SK-N-SH (cell line): Measurements from ENCODE around the gene MOCS3. TPM values are rescaled to one million over a fixed set of nuclear protein-coding genes. Genes with fewer than 3 reads are reported as not detected.

ENCODE experiments used
- CTCF ChIA-PET: fragments of 300-600, 350-600 bp; formaldehyde crosslinking; extraction: SDS; loops from one replicate; lab custom pipeline; 2021; lab: Yijun Ruan, JAX
- POLR2A ChIA-PET: fragments of 350-600 bp; sonication (Branson Sonifier 250); formaldehyde crosslinking; extraction: SDS; loops from one replicate; lab custom pipeline; 2020; ENCODE audit warnings: antibody characterized with exemption, inconsistent platforms; lab: Yijun Ruan, JAX
- DNase-seq: peaks from one replicate; pipeline ENCODE4 v3.0.0; 2012
- H2AFZ ChIP-seq: fragments of 200-600 bp; sonication (generic); 2 replicates; pipeline ENCODE4 v1.8.1; 2016; ENCODE audit warnings: antibody characterized with exemption, mild to moderate bottlenecking, low read depth
- H3F3A ChIP-seq: fragments of 200-600 bp; sonication (generic); replicated peaks from 2 replicates; pipeline ENCODE3; 2016; ENCODE audit warnings: antibody characterized with exemption, mild to moderate bottlenecking; ENCODE audit not compliant: insufficient read depth
- H3K27ac ChIP-seq, 2 experiments: fragments of 200-500 bp in 1 of 2; fragments of 200-600 bp in 1 of 2; sonication (Bioruptor generic) in 1 of 2; sonication (generic), shearing (Covaris generic) in 1 of 2; 2 replicates each; pipeline versions ENCODE4 v1.5.1 to v1.6.1; 2014 to 2016; ENCODE audit warnings: low read depth in 2 of 2, inconsistent platforms in 1 of 2, low read length in 1 of 2, mild to moderate bottlenecking in 1 of 2, mixed read lengths in 1 of 2
- H3K27me3 ChIP-seq: fragments of 200-600 bp; sonication (generic), shearing (Covaris generic); 2 replicates; pipeline ENCODE4 v1.6.1; 2016; ENCODE audit warnings: mixed run types; ENCODE audit not compliant: insufficient read depth
- H3K36me3 ChIP-seq, 2 experiments: fragments of 200-500 bp in 1 of 2; fragments of 200-600 bp in 1 of 2; sonication (Bioruptor generic) in 1 of 2; sonication (generic) in 1 of 2; replicated peaks in 1 of 2; 2 replicates each; pipeline versions ENCODE3 to v1.5.1; 2014 to 2016; ENCODE audit warnings: low read length in 1 of 2, mild to moderate bottlenecking in 1 of 2; ENCODE audit not compliant: insufficient read depth in 2 of 2, control insufficient read depth in 1 of 2
- H3K4me1 ChIP-seq, 2 experiments: fragments of 200-500 bp in 1 of 2; fragments of 200-600 bp in 1 of 2; sonication (Bioruptor generic) in 1 of 2; sonication (generic), shearing (Covaris generic) in 1 of 2; 2 replicates each; pipeline versions ENCODE4 v1.5.1 to v1.6.1; 2014 to 2016; ENCODE audit warnings: low read depth in 1 of 2, low read length in 1 of 2, mixed run types in 1 of 2; ENCODE audit not compliant: insufficient read depth in 2 of 2, control insufficient read depth in 1 of 2
- H3K4me2 ChIP-seq: fragments of 200-600 bp; sonication (generic), shearing (Covaris generic); 2 replicates; pipeline ENCODE4 v1.6.1; 2017; ENCODE audit warnings: mixed run types
- H3K4me3 ChIP-seq, 2 experiments: fragments of 200-500 bp in 1 of 2; fragments of 200-600 bp in 1 of 2; sonication (Bioruptor generic) in 1 of 2; sonication (generic), shearing (Covaris generic) in 1 of 2; 2 replicates each; pipeline versions ENCODE4 v1.5.1 to v1.8.1; 2014 to 2016; ENCODE audit warnings: low read depth in 2 of 2, inconsistent platforms in 1 of 2, low read length in 1 of 2, mild to moderate bottlenecking in 1 of 2, mixed read lengths in 1 of 2, moderate library complexity in 1 of 2
- H3K79me2 ChIP-seq: fragments of 200-600 bp; sonication (generic); 2 replicates; pipeline ENCODE4 v1.8.1; 2017; ENCODE audit warnings: mild to moderate bottlenecking; ENCODE audit not compliant: insufficient read depth
- H3K9ac ChIP-seq: fragments of 200-600 bp; sonication (generic); 2 replicates; pipeline ENCODE4 v1.6.1; 2017; ENCODE audit warnings: mixed run types
- H3K9me2 ChIP-seq: fragments of 200-600 bp; sonication (generic); 2 replicates; pipeline ENCODE4 v1.6.1; 2017; ENCODE audit warnings: mixed run types
- H3K9me3 ChIP-seq: fragments of 200-600 bp; sonication (generic); 2 replicates; pipeline ENCODE4 v1.6.1; 2017; ENCODE audit warnings: mixed run types, mild to moderate bottlenecking, moderate library complexity
- H4K20me1 ChIP-seq: fragments of 200-600 bp; sonication (generic); 2 replicates; pipeline ENCODE4 v1.6.1; 2017; ENCODE audit warnings: mild to moderate bottlenecking, mixed run types; ENCODE audit not compliant: insufficient read depth
- CHD2 ChIP-seq: fragments of 150-350 bp; IDR thresholded peaks from 2 replicates; pipeline ENCODE4 v1.6.1; 2018; ENCODE audit warnings: low read length; ENCODE audit not compliant: partially characterized antibody
- CTCF ChIP-seq: fragments of 200-600 bp; sonication (generic); IDR thresholded peaks from 2 replicates; pipeline ENCODE4 v1.6.1; 2017; ENCODE audit warnings: antibody characterized with exemption, mild to moderate bottlenecking, moderate library complexity
- EP300 ChIP-seq, 2 experiments: IDR thresholded peaks; 2 replicates each; pipeline versions ENCODE4 v1.4.0 to v1.6.1; 2012; ENCODE audit warnings: borderline replicate concordance in 1 of 2, low read depth in 1 of 2, low read length in 1 of 2
- EZH2phosphoT487 ChIP-seq: fragments of 200-600 bp; sonication (generic); IDR thresholded peaks from 2 replicates; pipeline ENCODE4 v1.6.1; 2017; ENCODE audit warnings: low read depth, mixed run types, mild to moderate bottlenecking, antibody characterized with exemption, moderate library complexity, borderline replicate concordance
- FOSL2 ChIP-seq: IDR thresholded peaks from 2 replicates; pipeline ENCODE4 v1.4.0; 2012; ENCODE audit warnings: low read depth, mild to moderate bottlenecking, moderate library complexity, borderline replicate concordance
- FOXJ3 ChIP-seq: sonication (generic); formaldehyde crosslinking; IDR thresholded peaks from 2 replicates; pipeline ENCODE4 v1.5.1; 2020; ENCODE audit warnings: mild to moderate bottlenecking, missing genetic modification reagents
- FOXM1 ChIP-seq: IDR thresholded peaks from 2 replicates; pipeline ENCODE4 v1.4.0; 2012; ENCODE audit warnings: low read depth, mild to moderate bottlenecking
- GATA2 ChIP-seq: sonication (generic); formaldehyde crosslinking; IDR thresholded peaks from 2 replicates; pipeline ENCODE4 v1.5.0; 2020; ENCODE audit warnings: mild to moderate bottlenecking, missing genetic modification reagents
- IRF3 ChIP-seq: fragments of 150-350 bp; IDR thresholded peaks from 2 replicates; pipeline ENCODE4 v1.6.1; 2016; ENCODE audit warnings: mild to moderate bottlenecking, low read depth, low read length
- MAX ChIP-seq: IDR thresholded peaks from 2 replicates; pipeline ENCODE4 v1.4.0; 2012; ENCODE audit warnings: low read depth
- MXI1 ChIP-seq: IDR thresholded peaks from 2 replicates; pipeline ENCODE4 v1.6.1; 2012; ENCODE audit warnings: mild to moderate bottlenecking, low read depth, low read length, improper control_type of control experiment
- POLR2AphosphoS5 ChIP-seq: IDR thresholded peaks from 2 replicates; pipeline ENCODE4 v1.6.1; 2012; ENCODE audit warnings: low read depth, low read length
- RAD21 ChIP-seq: IDR thresholded peaks from 2 replicates; pipeline ENCODE4 v1.6.1; 2012; ENCODE audit warnings: mild to moderate bottlenecking, low read length
- RCOR1 ChIP-seq: fragments of 150-350 bp; IDR thresholded peaks from 2 replicates; pipeline ENCODE4 v1.6.1; 2017; ENCODE audit warnings: antibody characterized with exemption, low read length
- RFX5 ChIP-seq: IDR thresholded peaks from 2 replicates; pipeline ENCODE4 v1.6.1; 2012; ENCODE audit warnings: mild to moderate bottlenecking, improper control_type of control experiment, low read length
- RXRA ChIP-seq: IDR thresholded peaks from 2 replicates; pipeline ENCODE4 v1.4.0; 2012; ENCODE audit warnings: low read depth, mild to moderate bottlenecking, borderline replicate concordance
- SIN3A ChIP-seq: IDR thresholded peaks from 2 replicates; pipeline ENCODE4 v1.6.1; 2012; ENCODE audit warnings: low read depth, mild to moderate bottlenecking, low read length, moderate library complexity, borderline replicate concordance
- SMC3 ChIP-seq: IDR thresholded peaks from 2 replicates; pipeline ENCODE4 v1.6.1; 2012; ENCODE audit warnings: low read depth, low read length, improper control_type of control experiment
- TAF1 ChIP-seq: IDR thresholded peaks from 2 replicates; pipeline ENCODE4 v1.6.1; 2012; ENCODE audit warnings: low read depth, mild to moderate bottlenecking, low read length, moderate library complexity, borderline replicate concordance
- TEAD4 ChIP-seq: IDR thresholded peaks from 2 replicates; pipeline ENCODE4 v1.4.0; 2012; ENCODE audit warnings: mild to moderate bottlenecking, borderline replicate concordance; ENCODE audit not compliant: insufficient read depth
- USF1 ChIP-seq: IDR thresholded peaks from 2 replicates; pipeline ENCODE4 v1.4.0; 2012; ENCODE audit warnings: low read depth, borderline replicate concordance
- USF2 ChIP-seq: fragments of 150-350 bp; IDR thresholded peaks from 2 replicates; pipeline ENCODE4 v1.6.1; 2017; ENCODE audit warnings: antibody characterized with exemption, low read length, low read depth, borderline replicate concordance
- YY1 ChIP-seq: IDR thresholded peaks from 2 replicates; pipeline ENCODE4 v1.4.0; 2012; ENCODE audit warnings: low read depth, mild to moderate bottlenecking
- WGBS: methylation state at CpG from one replicate; pipeline ENCODE4 v1.1.6; 2017; ENCODE audit warnings: low lambda C conversion rate; 5-methylcytosine and 5-hydroxymethylcytosine counted together
- polyA plus RNA-seq, 3 experiments: library from polyadenylated mRNA; depleted of rRNA; stranded (reverse); fragments of >200 nt; gene quantifications; 2 replicates each; pipeline ENCODE4 v1.2.3, GENCODE V29; 2012

MOCS3 gene
- polyA plus RNA-seq, 1 of the 3 experiments (the other 2 are of a cell fraction) = 4.0 TPM

- Histone ChIP-seq H4K20me1 (no peaks in the 10 kb centered on the region), H3K9ac (no peak overlapping the region), H3K4me1 (peaks cover 0 to 15% of the 10 kb centered on the region in 2 experiments; a peak in 1 of 4 replicates), H3K9me2 (no peaks in the 10 kb centered on the region), H3K4me2 (no peak overlapping the region), H3K27me3 (no peaks in the 10 kb centered on the region), H3K9me3 (no peaks in the 10 kb centered on the region), H2AFZ (no peak overlapping the region), H3K79me2 (no peaks in the 10 kb centered on the region; the same call in 1 of the 2 replicates), H3K36me3 (no peaks in the 10 kb centered on the region), H3K27ac (no peak overlapping the region), H3F3A (no peaks in the 10 kb centered on the region), H3K4me3 (no peak overlapping the region)
- no peak for DNase-seq
- WGBS = 90% methylated on average over 4 of the region's 4 CpGs
- POLR2A ChIA-PET = no interaction called here
- TF ChIP-seq RXRA (no peak), MXI1 (no peak), SIN3A (no peak), YY1 (no peak), GATA2 (no peak), POLR2AphosphoS5 (no peak), EP300 (IDR thresholded peaks at IDR 0.05; ENCODE audit: borderline replicate concordance in 1 of 2, low read depth in 1 of 2, low read length in 1 of 2) (no peak), FOXM1 (no peak), CTCF (no peak)
- CTCF ChIA-PET = interaction anchor here (0.6 to 9.3 kb wide), 6 partner anchors 19 to 312 kb away, joined by 3 to 118 read pairs (median 4); no protein-coding TSS in a partner anchor
Measured at GRCh38 chr20:51011479-51011878, 52.9 kb downstream of the MOCS3 start.

GRCh38 chr20:51012357-51012756 lies 53.7 kb downstream of the MOCS3 start:
- CTCF ChIA-PET = interaction anchor here (0.6 to 9.3 kb wide), 6 partner anchors 20 to 311 kb away, joined by 3 to 118 read pairs (median 4); no protein-coding TSS in a partner anchor
- TF ChIP-seq RCOR1 = no peak
- TF ChIP-seq MXI1 = no peak
- TF ChIP-seq SIN3A = no peak
- TF ChIP-seq FOSL2 = no peak
- TF ChIP-seq TEAD4 = no peak
- no peak for TF ChIP-seq USF1
- no peak for TF ChIP-seq USF2
- TF ChIP-seq EZH2phosphoT487 = no peak
- TF ChIP-seq POLR2AphosphoS5 = no peak
- TF ChIP-seq MAX = no peak
- TF ChIP-seq RXRA = no peak
- TF ChIP-seq CHD2 = no peak
- no peak for TF ChIP-seq FOXJ3 (CRISPR knock-in tag)
- no peak for TF ChIP-seq SMC3
- TF ChIP-seq IRF3 = no peak
- no peak for TF ChIP-seq RFX5
- TF ChIP-seq TAF1 = no peak
- TF ChIP-seq RAD21 = no peak

More at GRCh38 chr20:51012357-51012756, 53.7 kb downstream of the MOCS3 start:
- H2AFZ ChIP-seq = no peak overlapping the region
- H3K27ac ChIP-seq = no peak overlapping the region
- no peaks in the 10 kb centered on the region for H3K36me3 ChIP-seq
- H3K79me2 ChIP-seq = no peaks in the 10 kb centered on the region; the same call in 1 of the 2 replicates
- no peaks in the 10 kb centered on the region for H4K20me1 ChIP-seq
- POLR2A ChIA-PET = no interaction called here
- H3K9ac ChIP-seq = no peak overlapping the region
- H3K4me3 ChIP-seq = no peak overlapping the region
- H3K9me2 ChIP-seq = no peaks in the 10 kb centered on the region
- WGBS = 89% methylated on average over 3 of the region's 3 CpGs
- no peak overlapping the region for H3K4me2 ChIP-seq
- H3K4me1 ChIP-seq = peaks cover 0 to 17% of the 10 kb centered on the region in 2 experiments; a peak in 1 of 4 replicates
- H3F3A ChIP-seq = no peaks in the 10 kb centered on the region
- no peak for DNase-seq
- H3K9me3 ChIP-seq = no peaks in the 10 kb centered on the region
- H3K27me3 ChIP-seq = no peaks in the 10 kb centered on the region
